SK-N-SH treated with all-trans-retinoic acid at 6 μM for 48 hours (cell line): ENCODE measurements around the gene RAPGEF1.

Experiments used
- ATAC-seq: fragments of 200-7000 bp; cut with Tn5 transposase; 3 replicates; pipeline ENCODE4 v1.9.1; 2020; ENCODE audit warnings: mild to moderate bottlenecking, moderate library complexity
- BACH2 ChIP-seq: fragments of 250-450 bp; sonication (Bioruptor Pico); IDR thresholded peaks from 2 replicates; pipeline ENCODE4 v1.9.0; 2021; ENCODE audit warnings: mild to moderate bottlenecking, borderline replicate concordance
- CREB5 ChIP-seq: fragments of 250-450 bp; sonication (Bioruptor Pico); IDR thresholded peaks from 2 replicates; pipeline ENCODE4 v1.5.1; 2020; ENCODE audit warnings: low read depth, mild to moderate bottlenecking, moderate library complexity
- ESRRG ChIP-seq: fragments of 250-450 bp; sonication (Bioruptor Pico); IDR thresholded peaks from 2 replicates; pipeline ENCODE4 v1.6.1; 2021; ENCODE audit warnings: mild to moderate bottlenecking
- GLIS3 ChIP-seq: fragments of 250-450 bp; sonication (Bioruptor Pico); IDR thresholded peaks from 2 replicates; pipeline ENCODE4 v1.5.0; 2020; ENCODE audit warnings: mild to moderate bottlenecking, moderate library complexity
- ISL1 ChIP-seq: fragments of 250-450 bp; sonication (Bioruptor Pico); IDR thresholded peaks from 2 replicates; pipeline ENCODE4 v2.1.2; 2022; ENCODE audit warnings: mild to moderate bottlenecking, moderate library complexity
- OSR1 ChIP-seq: fragments of 250-450 bp; sonication (Bioruptor Pico); IDR thresholded peaks from 2 replicates; pipeline ENCODE4 v1.8.0; 2022; ENCODE audit warnings: moderate library complexity, mild to moderate bottlenecking, inconsistent platforms
- PATZ1 ChIP-seq: fragments of 250-450 bp; sonication (Bioruptor Pico); IDR thresholded peaks from 2 replicates; pipeline ENCODE4 v1.8.0; 2020; ENCODE audit warnings: mild to moderate bottlenecking, moderate library complexity, borderline replicate concordance
- PPARA ChIP-seq: fragments of 250-450 bp; sonication (Bioruptor Pico); IDR thresholded peaks from 2 replicates; pipeline ENCODE4 v1.5.0; 2020; ENCODE audit warnings: mild to moderate bottlenecking, borderline replicate concordance
- RARB ChIP-seq: fragments of 250-450 bp; sonication (Bioruptor Pico); IDR thresholded peaks from 2 replicates; pipeline ENCODE4 v1.8.0; 2021; ENCODE audit warnings: mild to moderate bottlenecking, moderate library complexity
- SNAI2 ChIP-seq: fragments of 250-450 bp; sonication (Bioruptor Pico); IDR thresholded peaks from 2 replicates; pipeline ENCODE4 v1.5.0; 2020; ENCODE audit warnings: mild to moderate bottlenecking, moderate library complexity
- TCF4 ChIP-seq: fragments of 250-450 bp; sonication (Bioruptor Pico); IDR thresholded peaks from 2 replicates; pipeline ENCODE4 v1.8.0; 2021; ENCODE audit warnings: mild to moderate bottlenecking, moderate library complexity, borderline replicate concordance
- TOX ChIP-seq: fragments of 250-450 bp; sonication (Bioruptor Pico); IDR thresholded peaks from 2 replicates; pipeline ENCODE4 v1.8.0; 2021; ENCODE audit warnings: mild to moderate bottlenecking, moderate library complexity, borderline replicate concordance
- TSHZ2 ChIP-seq: fragments of 250-450 bp; sonication (Bioruptor Pico); IDR thresholded peaks from 2 replicates; pipeline ENCODE4 v1.5.0; 2020; ENCODE audit warnings: mild to moderate bottlenecking, moderate library complexity
- ZC3H10 ChIP-seq: fragments of 250-450 bp; sonication (Bioruptor Pico); IDR thresholded peaks from 2 replicates; pipeline ENCODE4 v1.5.1; 2021; ENCODE audit warnings: mild to moderate bottlenecking, moderate library complexity
- ZFP3 ChIP-seq: fragments of 250-450 bp; sonication (Bioruptor Pico); IDR thresholded peaks from 2 replicates; pipeline ENCODE4 v1.5.0; 2020; ENCODE audit warnings: mild to moderate bottlenecking, moderate library complexity
- ZFP30 ChIP-seq: fragments of 450-650 bp; formaldehyde crosslinking; IDR thresholded peaks from 2 replicates; pipeline ENCODE4 v1.5.0; 2022; ENCODE audit warnings: mild to moderate bottlenecking, moderate library complexity
- ZNF565 ChIP-seq: fragments of 450-650 bp; formaldehyde crosslinking; conservative IDR thresholded peaks from 2 replicates; pipeline ENCODE4 v1.5.0; 2020; ENCODE audit warnings: low read depth, mild to moderate bottlenecking, moderate library complexity
- ZNF8 ChIP-seq: fragments of 450-650 bp; formaldehyde crosslinking; IDR thresholded peaks from 2 replicates; pipeline ENCODE4 v1.5.0; 2020; ENCODE audit warnings: mild to moderate bottlenecking, moderate library complexity
- TF ChIP-seq, protein P1 (sequence below): fragments of 250-450 bp; sonication (Bioruptor Pico); IDR thresholded peaks from 2 replicates; pipeline ENCODE4 v1.8.0; 2021; ENCODE audit warnings: low read depth, mild to moderate bottlenecking, moderate library complexity, borderline replicate concordance
- TF ChIP-seq, protein P2 (sequence below): fragments of 250-450 bp; sonication (Bioruptor Pico); IDR thresholded peaks from 2 replicates; pipeline ENCODE4 v1.5.1; 2021; ENCODE audit warnings: mild to moderate bottlenecking, moderate library complexity

Gene RAPGEF1

DNA sequence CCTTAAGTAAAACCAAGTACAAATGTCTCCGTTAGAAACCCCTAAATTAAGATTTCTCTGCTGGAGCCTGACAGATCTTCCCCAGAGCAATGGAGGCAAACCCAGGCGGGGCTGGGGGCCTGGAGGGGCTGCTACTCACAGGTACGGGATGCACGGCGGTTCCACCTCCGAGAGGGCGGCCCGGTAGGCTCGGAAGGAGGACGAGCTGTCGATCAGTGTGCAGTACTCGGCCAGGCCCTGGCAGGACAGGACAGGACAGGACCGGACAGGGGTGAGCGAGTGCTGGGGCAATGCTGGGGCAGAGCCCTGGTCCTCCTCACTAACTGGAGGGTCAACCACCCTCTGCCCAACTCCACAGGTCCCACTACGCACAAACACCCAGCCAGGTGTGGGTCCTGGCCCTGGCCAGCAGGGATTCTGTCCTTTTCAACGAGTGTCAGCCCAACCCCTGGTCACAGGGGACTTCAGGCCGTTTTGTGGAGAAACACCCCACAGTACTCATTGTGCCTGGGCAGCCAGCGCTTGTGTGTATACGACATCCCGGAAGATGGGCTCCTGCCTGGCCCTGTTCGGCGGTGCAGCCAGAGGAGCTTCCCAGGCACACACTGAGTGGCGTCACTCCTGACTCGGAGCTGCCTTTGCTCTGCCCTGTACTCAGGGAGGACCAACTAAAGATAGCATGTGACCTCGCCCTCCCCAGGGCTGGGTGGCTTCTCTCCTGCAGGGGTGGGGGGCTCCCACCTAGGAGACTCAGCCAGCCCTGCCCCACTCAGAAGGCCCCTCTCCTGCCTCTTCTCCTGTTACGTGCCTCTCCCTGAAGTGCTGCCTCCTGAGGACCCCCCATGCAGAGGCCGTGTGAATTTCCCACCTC is 157.2 kb downstream of the RAPGEF1 start (continued):
- TF ChIP-seq TSHZ2 (CRISPR knock-in tag) = no peak

DNA sequence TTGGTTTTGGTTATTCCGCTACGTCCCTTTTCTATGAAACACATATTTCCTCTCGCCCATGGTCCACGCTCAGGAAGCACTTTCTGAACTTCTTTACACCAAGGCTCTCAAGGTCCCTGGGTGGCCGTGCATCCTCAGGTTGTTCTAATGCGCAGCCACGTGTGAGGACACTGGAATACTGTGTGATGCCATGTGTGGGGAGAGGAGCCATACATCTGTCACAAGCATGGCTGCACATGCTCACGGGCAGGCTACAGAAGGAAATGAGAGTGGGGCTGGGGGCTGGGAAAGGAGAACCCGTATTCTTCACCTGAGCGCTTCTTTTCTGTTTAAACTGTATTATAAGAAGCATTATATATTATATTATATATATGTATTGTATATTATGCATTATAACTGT is 157.8 kb downstream of the RAPGEF1 start:
- ATAC-seq = no peak
- TF ChIP-seq GLIS3 (CRISPR knock-in tag) = no peak
- no peak for TF ChIP-seq TCF4 (CRISPR knock-in tag)
- no peak for TF ChIP-seq ESRRG (CRISPR knock-in tag)
- no peak for TF ChIP-seq CREB5 (CRISPR knock-in tag)
- TF ChIP-seq ZFP3 (CRISPR knock-in tag) = no peak
- no peak for TF ChIP-seq ZC3H10
- no peak for TF ChIP-seq ZNF565 (CRISPR knock-in tag)
- TF ChIP-seq, protein P1, sequence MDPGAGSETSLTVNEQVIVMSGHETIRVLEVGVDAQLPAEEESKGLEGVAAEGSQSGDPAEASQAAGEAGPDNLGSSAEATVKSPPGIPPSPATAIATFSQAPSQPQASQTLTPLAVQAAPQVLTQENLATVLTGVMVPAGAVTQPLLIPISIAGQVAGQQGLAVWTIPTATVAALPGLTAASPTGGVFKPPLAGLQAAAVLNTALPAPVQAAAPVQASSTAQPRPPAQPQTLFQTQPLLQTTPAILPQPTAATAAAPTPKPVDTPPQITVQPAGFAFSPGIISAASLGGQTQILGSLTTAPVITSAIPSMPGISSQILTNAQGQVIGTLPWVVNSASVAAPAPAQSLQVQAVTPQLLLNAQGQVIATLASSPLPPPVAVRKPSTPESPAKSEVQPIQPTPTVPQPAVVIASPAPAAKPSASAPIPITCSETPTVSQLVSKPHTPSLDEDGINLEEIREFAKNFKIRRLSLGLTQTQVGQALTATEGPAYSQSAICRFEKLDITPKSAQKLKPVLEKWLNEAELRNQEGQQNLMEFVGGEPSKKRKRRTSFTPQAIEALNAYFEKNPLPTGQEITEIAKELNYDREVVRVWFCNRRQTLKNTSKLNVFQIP (CRISPR knock-in tag) = no peak
- no peak for TF ChIP-seq PPARA (CRISPR knock-in tag)
- TF ChIP-seq, protein P2, sequence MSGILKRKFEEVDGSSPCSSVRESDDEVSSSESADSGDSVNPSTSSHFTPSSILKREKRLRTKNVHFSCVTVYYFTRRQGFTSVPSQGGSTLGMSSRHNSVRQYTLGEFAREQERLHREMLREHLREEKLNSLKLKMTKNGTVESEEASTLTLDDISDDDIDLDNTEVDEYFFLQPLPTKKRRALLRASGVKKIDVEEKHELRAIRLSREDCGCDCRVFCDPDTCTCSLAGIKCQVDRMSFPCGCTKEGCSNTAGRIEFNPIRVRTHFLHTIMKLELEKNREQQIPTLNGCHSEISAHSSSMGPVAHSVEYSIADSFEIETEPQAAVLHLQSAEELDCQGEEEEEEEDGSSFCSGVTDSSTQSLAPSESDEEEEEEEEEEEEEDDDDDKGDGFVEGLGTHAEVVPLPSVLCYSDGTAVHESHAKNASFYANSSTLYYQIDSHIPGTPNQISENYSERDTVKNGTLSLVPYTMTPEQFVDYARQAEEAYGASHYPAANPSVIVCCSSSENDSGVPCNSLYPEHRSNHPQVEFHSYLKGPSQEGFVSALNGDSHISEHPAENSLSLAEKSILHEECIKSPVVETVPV (CRISPR knock-in tag) = no peak
- no peak for TF ChIP-seq ZFP30 (CRISPR knock-in tag)
- no peak for TF ChIP-seq ISL1
- TF ChIP-seq SNAI2 (CRISPR knock-in tag) = no peak
- no peak for TF ChIP-seq TOX (CRISPR knock-in tag)
- TF ChIP-seq, all 23 proteins: peak for 0

- no peak for ATAC-seq
- TF ChIP-seq PATZ1 (CRISPR knock-in tag) = no peak
- TF ChIP-seq ISL1 = no peak
- no peak for TF ChIP-seq ZC3H10
- no peak for TF ChIP-seq ZFP30 (CRISPR knock-in tag)
- TF ChIP-seq ZNF8 = no peak
- TF ChIP-seq CREB5 (CRISPR knock-in tag) = no peak
- TF ChIP-seq TSHZ2 (CRISPR knock-in tag) = no peak
- TF ChIP-seq OSR1 (CRISPR knock-in tag) = no peak
- no peak for TF ChIP-seq ZFP3 (CRISPR knock-in tag)
- TF ChIP-seq, protein P1 (CRISPR knock-in tag) = no peak
- no peak for TF ChIP-seq BACH2 (CRISPR knock-in tag)
- TF ChIP-seq ZNF565 (CRISPR knock-in tag) = no peak
- no peak for TF ChIP-seq RARB (CRISPR knock-in tag)
Measured at GRCh38 chr9:131580358-131580757, 159.5 kb downstream of the RAPGEF1 start.
